Keratinocyte (primary cell): ENCODE data around the gene ATP6V0B. TPM values are rescaled to one million over a fixed set of nuclear protein-coding genes. Genes with fewer than 3 reads are reported as not detected.
A peak's percentile ranks its signal among the peaks of the same experiment; 100 is the strongest.

Source experiments
- DNase-seq: peaks from one replicate; pipeline ENCODE4 v3.0.0-alpha.2; 2011; ENCODE audit warnings: low read depth, missing footprints, low spot score
- FAIRE-seq: peaks from 2 replicates; lab custom pipeline; 2011; peaks lifted over from hg19 to GRCh38; lab: Jason Lieb, UNC
- H2AFZ ChIP-seq: 2 replicates; pipeline ENCODE4 v1.6.0; 2012; ENCODE audit warnings: low read length, control low read depth, inconsistent platforms; ENCODE audit not compliant: control insufficient read depth
- H3K27ac ChIP-seq: 2 replicates; pipeline ENCODE4 v1.5.1; 2011; ENCODE audit warnings: low read length; ENCODE audit not compliant: control insufficient read depth, insufficient read depth
- H3K27me3 ChIP-seq: 3 replicates; pipeline ENCODE4 v1.6.0; 2011; ENCODE audit warnings: low read length; ENCODE audit not compliant: control insufficient read depth, insufficient read depth; ENCODE audit errors: extremely low read depth
- H3K36me3 ChIP-seq, 2 experiments: 2 replicates in 1 of 2; 3 replicates in 1 of 2; pipeline ENCODE4 v1.5.1; 2011; ENCODE audit warnings: low read length in 2 of 2, mild to moderate bottlenecking in 1 of 2; ENCODE audit not compliant: control insufficient read depth in 2 of 2, insufficient read depth in 2 of 2; ENCODE audit errors: extremely low read depth in 1 of 2
- H3K4me1 ChIP-seq: 3 replicates; pipeline ENCODE4 v1.5.1; 2011; ENCODE audit warnings: low read length; ENCODE audit not compliant: control insufficient read depth, insufficient read depth; ENCODE audit errors: extremely low read depth
- H3K4me2 ChIP-seq: 3 replicates; pipeline ENCODE4 v1.6.0; 2011; ENCODE audit warnings: low read depth, low read length; ENCODE audit not compliant: control insufficient read depth, insufficient read depth; ENCODE audit errors: extremely low read depth
- H3K4me3 ChIP-seq, 3 experiments: fragments of 200-600 bp in 1 of 3; sonication (generic) in 1 of 3; 2 replicates in 2 of 3; 3 replicates in 1 of 3; pipeline ENCODE4 v1.5.1; 2011 to 2016; ENCODE audit warnings: low read length in 3 of 3, mild to moderate bottlenecking in 3 of 3, control low read depth in 2 of 3, inconsistent platforms in 1 of 3, low read depth in 1 of 3, mixed read lengths in 1 of 3, mixed run types in 1 of 3, moderate library complexity in 1 of 3; ENCODE audit not compliant: control insufficient read depth in 2 of 3, insufficient read depth in 2 of 3; ENCODE audit errors: extremely low read depth in 1 of 3
- H3K79me2 ChIP-seq: 2 replicates; pipeline ENCODE4 v1.6.0; 2012; ENCODE audit warnings: low read length; ENCODE audit not compliant: control insufficient read depth, insufficient read depth
- H3K9ac ChIP-seq: 3 replicates; pipeline ENCODE4 v1.6.0; 2011; ENCODE audit warnings: low read length; ENCODE audit not compliant: control insufficient read depth, insufficient read depth; ENCODE audit errors: extremely low read depth
- H3K9me1 ChIP-seq: 3 replicates; pipeline ENCODE4 v1.6.0; 2011; ENCODE audit warnings: low read length; ENCODE audit not compliant: control insufficient read depth, insufficient read depth; ENCODE audit errors: extremely low read depth
- H3K9me3 ChIP-seq: 2 replicates; pipeline ENCODE4 v1.5.1; 2012; ENCODE audit warnings: low read depth, low read length; ENCODE audit not compliant: control insufficient read depth
- H4K20me1 ChIP-seq: 3 replicates; pipeline ENCODE4 v1.6.0; 2011; ENCODE audit warnings: low read length; ENCODE audit not compliant: control insufficient read depth, insufficient read depth; ENCODE audit errors: extremely low read depth
- CTCF ChIP-seq, 3 experiments: IDR thresholded peaks in 1 of 3; conservative IDR thresholded peaks in 1 of 3; optimal IDR thresholded peaks in 1 of 3; 2 replicates in 2 of 3; 3 replicates in 1 of 3; pipeline versions ENCODE3 to v1.5.1; 2011; ENCODE audit warnings: low read length in 3 of 3, mild to moderate bottlenecking in 3 of 3, moderate library complexity in 2 of 3, control low read depth in 1 of 3, inconsistent platforms in 1 of 3; ENCODE audit not compliant: insufficient read depth in 2 of 3; ENCODE audit errors: extremely low read depth in 1 of 3
- EZH2 ChIP-seq: IDR thresholded peaks from one replicate; pipeline ENCODE4 v1.6.1; 2012; ENCODE audit warnings: inconsistent platforms, mild to moderate bottlenecking, low read length, moderate library complexity
- dilution Hi-C: fragments of 300-500 bp; cut with MboI; formaldehyde crosslinking; loops from one replicate; pipeline ENCODE4 v1.7.0; 2020; ENCODE audit warnings: low sequenced_read_pairs; ENCODE audit not compliant: extremely low pct_ligation_motif_present
- polyA plus RNA-seq, 5 experiments: library from polyadenylated mRNA; depleted of rRNA in 3 of 5; stranded (reverse) in 3 of 5; stranded (forward) in 1 of 5; unstranded in 1 of 5; fragments of >200 nt; gene quantifications; 1 replicate in 1 of 5; 2 replicates in 3 of 5; 3 replicates in 1 of 5; pipeline versions ENCODE4 v1.2.1 to v1.2.3, GENCODE V29; 2011 to 2012; ENCODE audit warnings: missing spikeins in 2 of 5, low read depth in 1 of 5, low replicate concordance in 1 of 5

ATP6V0B gene
- polyA plus RNA-seq, 1 donor (not counting 4 experiments of a cell fraction or from before 2014, with no cell fraction given), result 195 TPM

- no peak for DNase-seq
- Histone ChIP-seq H3K9me3 (no peaks in the 10 kb centered on the region), H3K79me2 (peaks cover 33% of the 10 kb centered on the region), H2AFZ (no peak overlapping the region), H3K27ac (peak overlapping the region; percentile 81), H3K4me3 (peak overlapping the region in 1 of 3 experiments; percentile 95), H3K4me1 (peaks cover 65% of the 10 kb centered on the region), H3K9me1 (no peaks in the 10 kb centered on the region), H3K27me3 (no peaks in the 10 kb centered on the region), H3K9ac (peak overlapping the region; percentile 30), H4K20me1 (peaks cover 1% of the 10 kb centered on the region), H3K4me2 (peak overlapping the region; percentile 97), H3K36me3 (peaks cover 4 to 22% of the 10 kb centered on the region in 2 experiments)
- TF ChIP-seq CTCF (optimal IDR thresholded peaks at IDR 0.05 in 1 of 3, IDR thresholded peaks at IDR 0.05 in 1 of 3, conservative IDR thresholded peaks at IDR 0.05 in 1 of 3; ENCODE audit: extremely low read depth in 1 of 3, insufficient read depth in 2 of 3, low read length in 3 of 3) (no peak), EZH2 (no peak)
- peak; percentile 41 for FAIRE-seq
- dilution Hi-C loops, result loop anchor here (25.0 kb wide), 2 partner anchors 95 to 220 kb away; partner anchors contain the start of gene ST3GAL3
These were observed 42.8 kb upstream of the ATP6V0B start for GRCh38 chr1:43931711-43932660.

GRCh38 chr1:43932786-43933385 is 41.9 kb upstream of the ATP6V0B start:
- Histone ChIP-seq H3K9ac (peak overlapping the region; percentile 89), H3K27me3 (no peaks in the 10 kb centered on the region), H2AFZ (no peak overlapping the region), H3K36me3 (peaks cover 4 to 28% of the 10 kb centered on the region in 2 experiments), H3K4me3 (peak overlapping the region; percentile 66 to 95 (median 80)), H3K9me1 (no peaks in the 10 kb centered on the region), H3K4me1 (peaks cover 67% of the 10 kb centered on the region), H3K79me2 (peaks cover 39% of the 10 kb centered on the region), H4K20me1 (peaks cover 2% of the 10 kb centered on the region), H3K27ac (peak overlapping the region; percentile 81), H3K4me2 (peak overlapping the region; percentile 97), H3K9me3 (no peaks in the 10 kb centered on the region)
- dilution Hi-C loops, result loop anchor here (25.0 kb wide), 2 partner anchors 96 to 221 kb away; partner anchors contain the start of gene ST3GAL3
- FAIRE-seq (peak; percentile 94), DNase-seq (no peak)
- TF ChIP-seq EZH2 (no peak), CTCF (optimal IDR thresholded peaks at IDR 0.05 in 1 of 3, IDR thresholded peaks at IDR 0.05 in 1 of 3, conservative IDR thresholded peaks at IDR 0.05 in 1 of 3; ENCODE audit: extremely low read depth in 1 of 3, insufficient read depth in 2 of 3, low read length in 3 of 3) (no peak)
